ENCODE data around the gene ATXN3.

DNA sequence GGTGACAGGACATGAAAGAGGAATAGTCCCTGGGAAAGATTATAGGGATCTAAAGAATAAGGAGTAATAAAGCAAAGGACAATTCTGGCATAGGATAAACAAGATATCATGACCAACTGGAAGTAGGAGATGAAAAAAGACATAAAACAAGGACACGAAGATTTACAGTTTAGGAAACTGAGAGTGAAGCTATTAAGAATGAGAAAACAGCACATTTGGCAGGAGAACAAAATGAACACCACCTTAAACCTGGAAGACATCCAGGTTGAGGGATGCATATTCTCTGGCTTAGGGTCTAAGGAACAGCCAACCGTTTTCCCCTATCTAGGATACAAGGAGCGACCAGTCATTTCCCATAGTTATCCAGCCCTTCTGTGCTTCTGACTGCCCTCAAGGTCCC lies 68.4 kb downstream of the ATXN3 start:
- TF ChIP-seq CTCF (IDR thresholded peaks at IDR 0.05), result no peak
- TF ChIP-seq ZNF121 (CRISPR knock-in tag; IDR thresholded peaks at IDR 0.05), result no peak
- TF ChIP-seq ZNF263 (CRISPR knock-in tag; IDR thresholded peaks at IDR 0.05; ENCODE audit: low read depth), result no peak
- TF ChIP-seq, protein P1, sequence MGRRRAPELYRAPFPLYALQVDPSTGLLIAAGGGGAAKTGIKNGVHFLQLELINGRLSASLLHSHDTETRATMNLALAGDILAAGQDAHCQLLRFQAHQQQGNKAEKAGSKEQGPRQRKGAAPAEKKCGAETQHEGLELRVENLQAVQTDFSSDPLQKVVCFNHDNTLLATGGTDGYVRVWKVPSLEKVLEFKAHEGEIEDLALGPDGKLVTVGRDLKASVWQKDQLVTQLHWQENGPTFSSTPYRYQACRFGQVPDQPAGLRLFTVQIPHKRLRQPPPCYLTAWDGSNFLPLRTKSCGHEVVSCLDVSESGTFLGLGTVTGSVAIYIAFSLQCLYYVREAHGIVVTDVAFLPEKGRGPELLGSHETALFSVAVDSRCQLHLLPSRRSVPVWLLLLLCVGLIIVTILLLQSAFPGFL (CRISPR knock-in tag; IDR thresholded peaks at IDR 0.05; ENCODE audit: borderline replicate concordance), result no peak
- TF ChIP-seq, protein P2, sequence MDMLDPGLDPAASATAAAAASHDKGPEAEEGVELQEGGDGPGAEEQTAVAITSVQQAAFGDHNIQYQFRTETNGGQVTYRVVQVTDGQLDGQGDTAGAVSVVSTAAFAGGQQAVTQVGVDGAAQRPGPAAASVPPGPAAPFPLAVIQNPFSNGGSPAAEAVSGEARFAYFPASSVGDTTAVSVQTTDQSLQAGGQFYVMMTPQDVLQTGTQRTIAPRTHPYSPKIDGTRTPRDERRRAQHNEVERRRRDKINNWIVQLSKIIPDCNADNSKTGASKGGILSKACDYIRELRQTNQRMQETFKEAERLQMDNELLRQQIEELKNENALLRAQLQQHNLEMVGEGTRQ (CRISPR knock-in tag; IDR thresholded peaks at IDR 0.05), result no peak
- TF ChIP-seq ZNF512 (CRISPR knock-in tag; IDR thresholded peaks at IDR 0.05; ENCODE audit: borderline replicate concordance), result no peak
- TF ChIP-seq, protein P3, sequence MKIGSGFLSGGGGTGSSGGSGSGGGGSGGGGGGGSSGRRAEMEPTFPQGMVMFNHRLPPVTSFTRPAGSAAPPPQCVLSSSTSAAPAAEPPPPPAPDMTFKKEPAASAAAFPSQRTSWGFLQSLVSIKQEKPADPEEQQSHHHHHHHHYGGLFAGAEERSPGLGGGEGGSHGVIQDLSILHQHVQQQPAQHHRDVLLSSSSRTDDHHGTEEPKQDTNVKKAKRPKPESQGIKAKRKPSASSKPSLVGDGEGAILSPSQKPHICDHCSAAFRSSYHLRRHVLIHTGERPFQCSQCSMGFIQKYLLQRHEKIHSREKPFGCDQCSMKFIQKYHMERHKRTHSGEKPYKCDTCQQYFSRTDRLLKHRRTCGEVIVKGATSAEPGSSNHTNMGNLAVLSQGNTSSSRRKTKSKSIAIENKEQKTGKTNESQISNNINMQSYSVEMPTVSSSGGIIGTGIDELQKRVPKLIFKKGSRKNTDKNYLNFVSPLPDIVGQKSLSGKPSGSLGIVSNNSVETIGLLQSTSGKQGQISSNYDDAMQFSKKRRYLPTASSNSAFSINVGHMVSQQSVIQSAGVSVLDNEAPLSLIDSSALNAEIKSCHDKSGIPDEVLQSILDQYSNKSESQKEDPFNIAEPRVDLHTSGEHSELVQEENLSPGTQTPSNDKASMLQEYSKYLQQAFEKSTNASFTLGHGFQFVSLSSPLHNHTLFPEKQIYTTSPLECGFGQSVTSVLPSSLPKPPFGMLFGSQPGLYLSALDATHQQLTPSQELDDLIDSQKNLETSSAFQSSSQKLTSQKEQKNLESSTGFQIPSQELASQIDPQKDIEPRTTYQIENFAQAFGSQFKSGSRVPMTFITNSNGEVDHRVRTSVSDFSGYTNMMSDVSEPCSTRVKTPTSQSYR (CRISPR knock-in tag; IDR thresholded peaks at IDR 0.05), result no peak
- no peak for TF ChIP-seq NR2C2 (CRISPR knock-in tag; IDR thresholded peaks at IDR 0.05)
